NCI-H2227 (cell line): Measurements from ENCODE around the gene ASPRV1.
"Not testable (repeated sequence)": the region's sequence is repeated elsewhere in the genome, so short reads cannot be mapped to it uniquely, and the experiment has no call there.

Experiments used
- DNase-seq: peaks from one replicate; lab custom pipeline; 2025; ENCODE audit not compliant: unreplicated experiment; lab: John Stamatoyannopoulos, UW

ASPRV1 gene

GRCh38 chr2:69962986-69963730, 1.7 kb upstream of the ASPRV1 start:
- no peak for DNase-seq

GRCh38 chr2:69960821-69961220, 610 bp downstream of the ASPRV1 start:
- DNase-seq, result no peak

GRCh38 chr2:69959425-69959824, 2.0 kb downstream of the ASPRV1 start:
- DNase-seq, result no peak

GRCh38 chr2:69958480-69958879, 3.0 kb downstream of the ASPRV1 start:
- DNase-seq, result no peak

- no peak for DNase-seq
Observed at GRCh38 chr2:69957965-69958364, 3.5 kb downstream of the ASPRV1 start.

GRCh38 chr2:69956475-69956979, 4.9 kb downstream of the ASPRV1 start:
- DNase-seq, result no peak

- no peak for DNase-seq
Observed at GRCh38 chr2:69955029-69955428, 6.4 kb downstream of the ASPRV1 start.

- no peak for DNase-seq
Observed at GRCh38 chr2:69954084-69954483, 7.3 kb downstream of the ASPRV1 start.

- no peak for DNase-seq
Observed at GRCh38 chr2:69952336-69953115, 8.9 kb downstream of the ASPRV1 start.

- not testable (repeated sequence) for DNase-seq
Observed at GRCh38 chr2:69950671-69951070, 10.8 kb downstream of the ASPRV1 start.

GRCh38 chr2:69950241-69950640, 11.2 kb downstream of the ASPRV1 start:
- DNase-seq, result no peak

- DNase-seq, result no peak
Observed at GRCh38 chr2:69948963-69949645, 12.3 kb downstream of the ASPRV1 start.

- DNase-seq, result no peak
Observed at GRCh38 chr2:69948032-69948962, 13.1 kb downstream of the ASPRV1 start.

- DNase-seq, result no peak
Observed at GRCh38 chr2:69947325-69947931, 14.0 kb downstream of the ASPRV1 start.

GRCh38 chr2:69946351-69947324, 14.8 kb downstream of the ASPRV1 start:
- DNase-seq, result no peak

GRCh38 chr2:69945941-69946340, 15.5 kb downstream of the ASPRV1 start:
- DNase-seq, result no peak

GRCh38 chr2:69945441-69945840, 16.0 kb downstream of the ASPRV1 start:
- DNase-seq, result no peak

GRCh38 chr2:69944756-69945155, 16.7 kb downstream of the ASPRV1 start:
- no peak for DNase-seq
